SKM-1 (cell line): ENCODE results near the gene SNRPA1.

Experiments used
- DNase-seq: peaks from one replicate; lab custom pipeline; 2025; ENCODE audit not compliant: unreplicated experiment; lab: John Stamatoyannopoulos, UW

The SNRPA1 gene

GRCh38 chr15:101244036-101244781 is 50.8 kb downstream of the SNRPA1 start:
- DNase-seq, result no peak

GRCh38 chr15:101243420-101243819 is 51.6 kb downstream of the SNRPA1 start:
- no peak for DNase-seq

GRCh38 chr15:101242999-101243336 is 52.1 kb downstream of the SNRPA1 start:
- DNase-seq, result no peak

- peak; percentile 94 for DNase-seq
Observed at GRCh38 chr15:101242160-101242998, 52.7 kb downstream of the SNRPA1 start.

- no peak for DNase-seq
Observed at GRCh38 chr15:101240358-101240757, 54.7 kb downstream of the SNRPA1 start.

- DNase-seq, result peak; percentile 44
Observed at GRCh38 chr15:101239724-101240136, 55.3 kb downstream of the SNRPA1 start.

GRCh38 chr15:101237251-101237650 is 57.8 kb downstream of the SNRPA1 start:
- peak; percentile 62 for DNase-seq

GRCh38 chr15:101233651-101234280 is 61.3 kb downstream of the SNRPA1 start:
- no peak for DNase-seq

GRCh38 chr15:101232677-101233076 is 62.4 kb downstream of the SNRPA1 start:
- DNase-seq, result no peak
